ENCODE results near the gene SORL1. TPM values are rescaled to one million over a fixed set of nuclear protein-coding genes. Genes with fewer than 3 reads are reported as not detected.
A peak's percentile ranks its signal among the peaks of the same experiment; 100 is the strongest.
"Not testable (repeated sequence)": the region's sequence is repeated elsewhere in the genome, so short reads cannot be mapped to it uniquely, and the experiment has no call there.

The SORL1 gene
- total RNA-seq (2014; rRNA removed; shearing (Covaris generic)), result 43.6 and 49.8 TPM in 2 replicates

GRCh38 chr11:121451986-121452608 lies at the start of gene SORL1:
Gene SORL1, plus strand, starts transcription at chr11:121452314. Its CDS starts 18 bp downstream, at chr11:121452332.
- DNase-seq (ENCODE audit: low spot score), result peak; percentile 88

- DNase-seq (ENCODE audit: low spot score), result no peak
Observed at GRCh38 chr11:121405646-121406045, 46.5 kb upstream of the SORL1 start.

GRCh38 chr11:121406291-121406690 lies 45.8 kb upstream of the SORL1 start:
- DNase-seq (ENCODE audit: low spot score), result no peak

- DNase-seq (ENCODE audit: low spot score), result no peak
Observed at GRCh38 chr11:121408830-121409229, 43.3 kb upstream of the SORL1 start.

- not testable (repeated sequence) for DNase-seq (ENCODE audit: low spot score)
Observed at GRCh38 chr11:121410041-121410440, 42.1 kb upstream of the SORL1 start.

GRCh38 chr11:121411330-121411729 lies 40.8 kb upstream of the SORL1 start:
- not testable (repeated sequence) for DNase-seq (ENCODE audit: low spot score)

GRCh38 chr11:121412000-121412587 lies 40.0 kb upstream of the SORL1 start:
- DNase-seq (ENCODE audit: low spot score), result no peak

GRCh38 chr11:121412711-121413415 lies 39.3 kb upstream of the SORL1 start:
- no peak for DNase-seq (ENCODE audit: low spot score)

- no peak for DNase-seq (ENCODE audit: low spot score)
Observed at GRCh38 chr11:121414141-121414913, 37.8 kb upstream of the SORL1 start.

- DNase-seq (ENCODE audit: low spot score), result peak; percentile 55
Observed at GRCh38 chr11:121415856-121416255, 36.3 kb upstream of the SORL1 start.

GRCh38 chr11:121417055-121417551 lies 35.0 kb upstream of the SORL1 start:
- DNase-seq (ENCODE audit: low spot score), result peak; percentile 91

- no peak for DNase-seq (ENCODE audit: low spot score)
Observed at GRCh38 chr11:121417607-121418006, 34.5 kb upstream of the SORL1 start.

- no peak for DNase-seq (ENCODE audit: low spot score)
Observed at GRCh38 chr11:121418625-121419114, 33.4 kb upstream of the SORL1 start.

GRCh38 chr11:121419836-121420235 lies 32.3 kb upstream of the SORL1 start:
- no peak for DNase-seq (ENCODE audit: low spot score)

- no peak for DNase-seq (ENCODE audit: low spot score)
Observed at GRCh38 chr11:121420398-121420797, 31.7 kb upstream of the SORL1 start.

GRCh38 chr11:121421149-121421901 lies 30.8 kb upstream of the SORL1 start:
- DNase-seq (ENCODE audit: low spot score), result peak; percentile 31

- no peak for DNase-seq (ENCODE audit: low spot score)
Observed at GRCh38 chr11:121422675-121423074, 29.4 kb upstream of the SORL1 start.

- DNase-seq (ENCODE audit: low spot score), result no peak
Observed at GRCh38 chr11:121425828-121426227, 26.3 kb upstream of the SORL1 start.

- DNase-seq (ENCODE audit: low spot score), result peak; percentile 49
Observed at GRCh38 chr11:121426476-121427399, 25.4 kb upstream of the SORL1 start.

GRCh38 chr11:121427400-121427744 lies 24.7 kb upstream of the SORL1 start:
- no peak for DNase-seq (ENCODE audit: low spot score)
